OCI-LY1 (cell line): ENCODE data around the gene RASGRF2.

Experiments
- H2AFZ ChIP-seq: fragments of 200-600 bp; sonication (generic), shearing (Covaris generic); 2 replicates; pipeline ENCODE4 v1.6.0; 2014; ENCODE audit warnings: antibody characterized with exemption, mild to moderate bottlenecking, low read length
- H3F3A ChIP-seq: fragments of 200-600 bp; sonication (generic), shearing (Covaris generic); 2 replicates; pipeline ENCODE4 v1.6.0; 2014; ENCODE audit warnings: mild to moderate bottlenecking, antibody characterized with exemption, low read length, moderate library complexity; ENCODE audit not compliant: insufficient read depth
- H3K27ac ChIP-seq: fragments of 200-600 bp; sonication (generic); 2 replicates; pipeline ENCODE4 v1.5.1; 2014; ENCODE audit warnings: low read length, mixed run types, mild to moderate bottlenecking, low read depth; ENCODE audit not compliant: poor library complexity, severe bottlenecking
- H3K27me3 ChIP-seq: fragments of 200-600 bp; sonication (generic); 2 replicates; pipeline ENCODE4 v1.6.0; 2014; ENCODE audit warnings: antibody characterized with exemption, mild to moderate bottlenecking, low read length, moderate library complexity; ENCODE audit not compliant: insufficient read depth
- H3K36me3 ChIP-seq: fragments of 200-600 bp; sonication (generic); 2 replicates; pipeline ENCODE4 v1.6.1; 2014; ENCODE audit warnings: mild to moderate bottlenecking, antibody characterized with exemption, low read length, moderate library complexity, mixed read lengths; ENCODE audit not compliant: insufficient read depth
- H3K4me1 ChIP-seq: fragments of 200-600 bp; sonication (generic); 2 replicates; pipeline ENCODE4 v1.5.1; 2014; ENCODE audit warnings: mild to moderate bottlenecking, low read length, moderate library complexity; ENCODE audit not compliant: insufficient read depth, severe bottlenecking
- H3K4me2 ChIP-seq: fragments of 200-600 bp; sonication (generic), shearing (Covaris generic); 2 replicates; pipeline ENCODE4 v1.6.1; 2014; ENCODE audit warnings: low read length
- H3K4me3 ChIP-seq: fragments of 200-600 bp; sonication (generic); 2 replicates; pipeline ENCODE4 v1.5.1; 2014; ENCODE audit warnings: low read length, low read depth, mild to moderate bottlenecking, mixed read lengths; ENCODE audit not compliant: poor library complexity, severe bottlenecking
- H3K79me2 ChIP-seq: fragments of 200-600 bp; shearing (Covaris generic); 2 replicates; pipeline ENCODE4 v1.6.1; 2016; ENCODE audit warnings: mixed run types, low read length, mixed read lengths; ENCODE audit not compliant: insufficient read depth
- H3K9ac ChIP-seq: fragments of 200-600 bp; sonication (generic), shearing (Covaris generic); 2 replicates; pipeline ENCODE4 v1.6.1; 2014; ENCODE audit warnings: mild to moderate bottlenecking, low read length, mixed read lengths
- H3K9me2 ChIP-seq: fragments of 200-600 bp; sonication (generic), shearing (Covaris generic); 2 replicates; pipeline ENCODE4 v1.6.1; 2014; ENCODE audit warnings: low read depth, mild to moderate bottlenecking, low read length, mixed read lengths
- H3K9me3 ChIP-seq: fragments of 200-600 bp; shearing (Covaris generic); 2 replicates; pipeline ENCODE4 v1.6.1; 2014; ENCODE audit warnings: low read length, mixed read lengths
- H4K20me1 ChIP-seq: fragments of 200-600 bp; sonication (generic), shearing (Covaris generic); 2 replicates; pipeline ENCODE4 v1.6.0; 2016; ENCODE audit warnings: mild to moderate bottlenecking, low read length; ENCODE audit not compliant: insufficient read depth
- EZH2 ChIP-seq: fragments of 200-600 bp; sonication (generic), shearing (Covaris generic); IDR thresholded peaks from 2 replicates; pipeline ENCODE4 v1.8.0; 2017; ENCODE audit warnings: borderline replicate concordance, mixed run types, mild to moderate bottlenecking, antibody characterized with exemption, low read length, moderate library complexity, mixed read lengths
- TF ChIP-seq, protein P1 (sequence below): fragments of 200-600 bp; sonication (generic), shearing (Covaris generic); IDR thresholded peaks from 2 replicates; pipeline ENCODE4 v1.5.1; 2017; ENCODE audit warnings: mild to moderate bottlenecking, antibody characterized with exemption, low read length, moderate library complexity, mixed read lengths

Gene RASGRF2

DNA sequence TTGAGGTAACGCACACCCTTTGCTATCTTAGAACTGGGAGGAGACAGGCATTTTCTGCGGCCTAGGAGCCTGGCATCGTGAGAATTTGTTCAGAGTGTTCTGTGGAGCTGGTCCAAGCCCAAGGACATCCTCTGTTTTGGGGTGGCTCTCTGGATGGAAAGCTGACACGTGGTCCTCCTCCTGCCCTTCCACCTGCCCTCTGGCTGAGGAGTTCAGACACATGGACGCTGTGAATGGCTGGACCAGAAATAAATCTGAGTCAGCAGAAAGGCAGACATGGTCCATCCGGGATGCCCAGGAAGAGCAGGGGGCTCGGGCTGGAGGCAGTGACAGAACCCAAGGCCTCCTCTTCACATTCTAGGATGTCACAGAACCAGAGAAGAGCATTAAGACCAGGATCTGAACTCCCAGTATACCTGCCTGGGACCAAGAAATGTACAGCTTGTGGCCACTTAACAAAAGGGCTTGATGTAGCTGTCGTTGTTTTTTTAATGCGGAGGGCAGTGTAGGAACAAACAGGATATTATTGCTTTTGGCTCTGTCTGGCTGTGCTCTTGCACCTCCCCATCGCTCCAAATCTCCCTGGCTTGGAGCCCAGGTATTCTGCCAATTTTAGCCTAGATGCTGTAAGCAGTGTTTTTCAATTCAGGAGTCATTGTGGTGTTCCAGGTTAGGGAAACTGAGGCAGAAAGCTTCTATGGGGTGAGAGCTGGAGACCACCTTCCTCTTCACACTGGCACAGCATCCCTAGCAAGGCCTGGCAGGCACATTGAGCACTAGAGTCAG, 275.3 kb downstream of the RASGRF2 start:
- no peak overlapping the region for H3K4me3 ChIP-seq
- no peaks in the 10 kb centered on the region for H3K27me3 ChIP-seq
- TF ChIP-seq, protein P1, sequence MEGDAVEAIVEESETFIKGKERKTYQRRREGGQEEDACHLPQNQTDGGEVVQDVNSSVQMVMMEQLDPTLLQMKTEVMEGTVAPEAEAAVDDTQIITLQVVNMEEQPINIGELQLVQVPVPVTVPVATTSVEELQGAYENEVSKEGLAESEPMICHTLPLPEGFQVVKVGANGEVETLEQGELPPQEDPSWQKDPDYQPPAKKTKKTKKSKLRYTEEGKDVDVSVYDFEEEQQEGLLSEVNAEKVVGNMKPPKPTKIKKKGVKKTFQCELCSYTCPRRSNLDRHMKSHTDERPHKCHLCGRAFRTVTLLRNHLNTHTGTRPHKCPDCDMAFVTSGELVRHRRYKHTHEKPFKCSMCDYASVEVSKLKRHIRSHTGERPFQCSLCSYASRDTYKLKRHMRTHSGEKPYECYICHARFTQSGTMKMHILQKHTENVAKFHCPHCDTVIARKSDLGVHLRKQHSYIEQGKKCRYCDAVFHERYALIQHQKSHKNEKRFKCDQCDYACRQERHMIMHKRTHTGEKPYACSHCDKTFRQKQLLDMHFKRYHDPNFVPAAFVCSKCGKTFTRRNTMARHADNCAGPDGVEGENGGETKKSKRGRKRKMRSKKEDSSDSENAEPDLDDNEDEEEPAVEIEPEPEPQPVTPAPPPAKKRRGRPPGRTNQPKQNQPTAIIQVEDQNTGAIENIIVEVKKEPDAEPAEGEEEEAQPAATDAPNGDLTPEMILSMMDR: no peak
- TF ChIP-seq EZH2: no peak
- no peaks in the 10 kb centered on the region for H3K9me2 ChIP-seq
- no peaks in the 10 kb centered on the region for H3F3A ChIP-seq
- H3K9me3 ChIP-seq: no peaks in the 10 kb centered on the region
- no peaks in the 10 kb centered on the region for H3K36me3 ChIP-seq
- no peaks in the 10 kb centered on the region for H3K4me1 ChIP-seq
- no peak overlapping the region for H2AFZ ChIP-seq
- no peak overlapping the region for H3K9ac ChIP-seq
- no peak overlapping the region for H3K4me2 ChIP-seq
- no peaks in the 10 kb centered on the region for H4K20me1 ChIP-seq
- no peak overlapping the region for H3K27ac ChIP-seq
- no peaks in the 10 kb centered on the region for H3K79me2 ChIP-seq

DNA sequence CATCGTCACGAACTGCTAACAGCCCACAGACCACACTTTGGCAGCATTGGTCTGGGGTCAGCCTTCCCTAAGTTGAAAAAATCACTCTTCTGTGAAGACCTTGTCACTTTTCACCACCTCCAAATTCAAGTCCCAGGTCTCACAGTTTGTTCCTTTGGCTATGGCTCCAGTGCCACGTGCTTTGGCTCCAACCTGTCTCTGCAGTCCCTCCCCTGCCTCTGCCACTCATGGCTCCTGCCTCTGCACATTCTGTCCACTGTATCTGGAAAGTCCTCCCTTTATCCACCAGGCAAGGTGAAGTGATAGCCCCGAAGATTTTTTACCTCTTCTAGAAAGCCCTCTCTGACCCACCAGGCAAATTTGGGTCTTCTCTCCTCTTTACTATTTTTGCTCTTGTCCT, 278.3 kb downstream of the RASGRF2 start:
- Histone ChIP-seq H3K79me2 (no peaks in the 10 kb centered on the region), H3K9ac (no peak overlapping the region)

DNA sequence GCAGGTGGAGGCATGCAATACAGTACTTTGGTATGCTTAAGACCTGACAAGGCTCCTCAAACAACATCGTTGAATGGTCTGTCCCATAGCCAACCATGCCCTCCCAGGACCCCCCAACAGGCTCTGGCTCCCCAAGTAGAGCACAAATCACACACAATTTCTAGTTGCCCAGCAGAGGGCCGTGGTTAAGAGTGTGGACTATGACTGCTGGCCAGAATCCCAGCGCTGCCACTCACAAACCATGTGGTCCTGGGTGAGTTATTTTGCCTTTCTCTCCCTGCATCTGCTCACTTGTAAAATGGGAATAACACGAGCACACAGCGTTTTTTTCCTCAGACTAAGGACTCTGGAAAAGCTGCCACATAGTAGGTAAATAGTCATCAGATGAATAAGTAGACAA, 279.4 kb downstream of the RASGRF2 start:
- H3F3A ChIP-seq: no peaks in the 10 kb centered on the region
- no peaks in the 10 kb centered on the region for H3K27me3 ChIP-seq
- H3K9me2 ChIP-seq: no peaks in the 10 kb centered on the region
- H3K4me3 ChIP-seq: no peak overlapping the region
- TF ChIP-seq EZH2: no peak
- TF ChIP-seq, protein P1: no peak
- H3K9ac ChIP-seq: no peak overlapping the region
- no peaks in the 10 kb centered on the region for H3K36me3 ChIP-seq
- H3K79me2 ChIP-seq: no peaks in the 10 kb centered on the region
- no peaks in the 10 kb centered on the region for H4K20me1 ChIP-seq
- H3K27ac ChIP-seq: no peak overlapping the region
- H3K4me1 ChIP-seq: no peaks in the 10 kb centered on the region
- no peak overlapping the region for H3K4me2 ChIP-seq
- H3K9me3 ChIP-seq: no peaks in the 10 kb centered on the region
- H2AFZ ChIP-seq: no peak overlapping the region

More for the DNA sequence above, 278.3 kb downstream of the RASGRF2 start:
- TF ChIP-seq, protein P1: no peak
- TF ChIP-seq EZH2: no peak
- Histone ChIP-seq H4K20me1 (no peaks in the 10 kb centered on the region), H3K4me1 (no peaks in the 10 kb centered on the region), H3K27me3 (no peaks in the 10 kb centered on the region), H3K4me3 (no peak overlapping the region), H3K4me2 (no peak overlapping the region), H3K9me2 (no peaks in the 10 kb centered on the region), H2AFZ (no peak overlapping the region), H3K9me3 (no peaks in the 10 kb centered on the region), H3K36me3 (no peaks in the 10 kb centered on the region), H3K27ac (no peak overlapping the region), H3F3A (no peaks in the 10 kb centered on the region)
